Sigmoid colon (tissue), 4 donors: ENCODE measurements around the gene GPR3.

ENCODE experiments used
- EP300 ChIP-seq, 4 donors: sonication (generic); formaldehyde crosslinking; IDR thresholded peaks; one replicate each; pipeline ENCODE4 v1.6.1; 2017; ENCODE audit warnings: antibody characterized with exemption in 4 of 4
- POLR2A ChIP-seq, 2 donors: fragments of 450-650 bp; IDR thresholded peaks; one replicate each; pipeline ENCODE4 v1.6.1; 2016; ENCODE audit warnings: antibody characterized with exemption in 2 of 2, mild to moderate bottlenecking in 2 of 2, moderate library complexity in 2 of 2
- POLR2AphosphoS5 ChIP-seq, 4 donors: sonication (generic); formaldehyde crosslinking; IDR thresholded peaks; one replicate each; pipeline ENCODE4 v1.6.1; 2017; ENCODE audit warnings: antibody characterized with exemption in 4 of 4
- TF ChIP-seq, protein P1 (sequence below), 4 experiments: fragments of 450-650 bp in 3 of 4; fragments of 200-600 bp in 1 of 4; IDR thresholded peaks; one replicate each; pipeline ENCODE4 v1.5.1; 2016 to 2019; ENCODE audit warnings: antibody characterized with exemption in 4 of 4, mild to moderate bottlenecking in 3 of 4, moderate library complexity in 2 of 4

DNA sequence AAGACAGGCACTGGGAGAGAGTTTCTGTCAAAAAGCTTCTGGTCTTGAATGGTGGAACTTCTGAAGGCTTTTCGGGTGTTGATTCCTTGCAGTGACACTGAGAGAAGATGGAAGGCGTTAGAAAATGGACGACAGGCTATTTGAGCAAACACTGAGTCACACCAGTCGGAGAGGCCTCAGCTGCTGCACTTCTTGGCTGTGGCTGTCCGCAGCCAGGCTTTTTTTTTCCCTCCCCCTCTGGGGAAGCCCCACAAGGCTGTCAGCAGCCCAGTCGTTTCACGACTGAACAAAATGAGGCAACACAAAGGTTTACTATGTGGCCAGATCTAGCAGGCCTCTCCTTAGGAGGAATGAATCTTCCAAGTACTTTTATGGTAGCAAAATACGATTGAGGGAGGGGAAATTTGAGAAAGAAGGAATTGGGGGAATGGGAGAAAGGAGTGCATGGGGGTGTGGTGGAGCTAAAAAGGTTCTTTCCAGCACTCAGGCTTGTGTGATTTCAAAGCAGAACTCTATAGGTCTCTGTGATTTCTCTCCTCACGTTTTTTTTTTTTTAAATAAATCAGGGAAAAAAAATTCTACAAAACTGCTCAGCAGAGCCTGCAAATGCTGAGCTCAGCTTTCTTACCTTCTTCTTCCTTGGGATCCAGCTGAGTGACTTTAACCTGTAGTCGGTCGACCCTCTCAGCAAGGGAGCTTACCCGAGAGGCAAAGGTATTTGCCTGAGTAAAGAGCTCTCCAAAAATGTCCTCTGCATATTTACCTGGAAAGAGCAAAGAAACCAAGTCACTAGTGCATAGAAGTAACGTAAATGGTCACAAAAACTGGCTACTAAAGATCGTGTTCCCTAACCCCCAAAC, 26.1 kb downstream of the GPR3 start:
- peak; percentile 52 to 82 (median 65) for TF ChIP-seq POLR2AphosphoS5 (IDR thresholded peaks at IDR 0.05)
- TF ChIP-seq, protein P1, sequence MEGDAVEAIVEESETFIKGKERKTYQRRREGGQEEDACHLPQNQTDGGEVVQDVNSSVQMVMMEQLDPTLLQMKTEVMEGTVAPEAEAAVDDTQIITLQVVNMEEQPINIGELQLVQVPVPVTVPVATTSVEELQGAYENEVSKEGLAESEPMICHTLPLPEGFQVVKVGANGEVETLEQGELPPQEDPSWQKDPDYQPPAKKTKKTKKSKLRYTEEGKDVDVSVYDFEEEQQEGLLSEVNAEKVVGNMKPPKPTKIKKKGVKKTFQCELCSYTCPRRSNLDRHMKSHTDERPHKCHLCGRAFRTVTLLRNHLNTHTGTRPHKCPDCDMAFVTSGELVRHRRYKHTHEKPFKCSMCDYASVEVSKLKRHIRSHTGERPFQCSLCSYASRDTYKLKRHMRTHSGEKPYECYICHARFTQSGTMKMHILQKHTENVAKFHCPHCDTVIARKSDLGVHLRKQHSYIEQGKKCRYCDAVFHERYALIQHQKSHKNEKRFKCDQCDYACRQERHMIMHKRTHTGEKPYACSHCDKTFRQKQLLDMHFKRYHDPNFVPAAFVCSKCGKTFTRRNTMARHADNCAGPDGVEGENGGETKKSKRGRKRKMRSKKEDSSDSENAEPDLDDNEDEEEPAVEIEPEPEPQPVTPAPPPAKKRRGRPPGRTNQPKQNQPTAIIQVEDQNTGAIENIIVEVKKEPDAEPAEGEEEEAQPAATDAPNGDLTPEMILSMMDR (IDR thresholded peaks at IDR 0.05) = no peak
- TF ChIP-seq POLR2A (IDR thresholded peaks at IDR 0.05) = no peak
- TF ChIP-seq EP300 (IDR thresholded peaks at IDR 0.05) = peak in 1 of 4 donors; percentile 73
